ENCODE results near the gene KRT79.

The KRT79 gene

DNA sequence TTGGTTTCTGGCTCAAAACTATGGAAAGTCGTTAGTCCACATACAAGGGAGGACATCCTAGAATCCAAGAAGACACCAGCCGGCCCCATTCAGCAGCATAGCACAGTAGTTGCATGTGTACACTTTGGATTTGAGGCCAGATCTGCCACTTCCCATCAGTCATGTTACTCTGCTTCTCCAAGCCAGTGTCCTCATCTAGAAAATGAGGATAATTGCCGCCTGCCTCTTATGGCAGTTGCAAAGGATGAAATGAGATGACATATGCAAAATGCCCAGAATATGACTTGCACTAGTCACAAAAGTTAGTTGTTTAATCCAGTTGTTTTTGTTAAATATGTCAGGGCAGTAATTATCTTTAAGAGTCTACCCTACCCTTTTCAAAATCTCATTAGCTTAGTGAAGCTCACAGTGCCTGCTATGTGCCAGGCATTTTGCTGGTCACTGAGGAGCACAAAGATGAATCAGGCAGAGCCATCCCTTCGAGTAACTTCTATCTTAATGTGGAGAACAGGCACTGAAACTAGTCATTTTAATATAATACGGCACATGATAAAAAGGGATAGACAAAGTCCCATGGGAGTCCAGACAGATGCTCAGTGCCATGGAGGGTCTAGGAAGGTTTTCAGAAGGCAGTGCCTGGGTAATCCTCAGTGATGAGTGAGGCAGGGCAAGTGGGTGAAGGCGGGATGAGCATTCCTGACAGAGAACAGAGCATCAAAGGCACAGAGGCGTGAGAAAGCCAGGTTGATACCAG is 50.4 kb downstream of the KRT79 start:
- no peaks in the 10 kb centered on the region for H3K4me1 ChIP-seq (ENCODE audit: insufficient read depth, insufficient read length)
- H3K27me3 ChIP-seq (ENCODE audit: insufficient read depth, insufficient read length) = no peaks in the 10 kb centered on the region
- no peaks in the 10 kb centered on the region for H3K36me3 ChIP-seq (ENCODE audit: insufficient read depth, insufficient read length, low read length)
- TF ChIP-seq YY1 (IDR thresholded peaks at IDR 0.05; ENCODE audit: insufficient read depth, insufficient read length) (no peak), ZNF274 (IDR thresholded peaks at IDR 0.05; ENCODE audit: low read depth, low read length) (no peak), SUZ12 (IDR thresholded peaks at IDR 0.05; ENCODE audit: extremely low read depth, insufficient read depth, insufficient read length) (no peak)
- H3K9me3 ChIP-seq (ENCODE audit: insufficient read depth, low read length) = no peaks in the 10 kb centered on the region
- no peak for DNase-seq (ENCODE audit: low read depth, low spot score)
- no peak overlapping the region for H3K4me3 ChIP-seq (ENCODE audit: insufficient read length, low read depth)
- no peak overlapping the region for H3K9ac ChIP-seq (ENCODE audit: insufficient read length, low read depth)

DNA sequence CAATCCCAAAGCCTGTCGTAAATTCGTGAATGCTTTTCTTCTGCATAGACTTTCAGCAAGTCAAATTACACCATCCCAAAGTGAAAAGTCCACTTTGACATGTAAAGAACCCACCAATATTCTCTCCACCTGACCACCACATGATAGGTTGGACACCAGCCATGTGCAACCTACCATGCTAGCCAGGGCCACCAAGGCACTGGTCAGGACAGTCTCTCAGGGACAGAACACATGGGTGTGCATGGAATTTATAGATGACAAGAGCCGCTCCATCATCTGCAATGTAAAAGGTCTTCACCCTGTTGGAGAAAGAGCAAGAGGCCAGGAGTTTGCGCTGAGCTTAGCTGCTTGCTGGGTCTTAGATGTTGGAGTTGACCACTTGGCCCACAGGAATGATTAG is 51.6 kb downstream of the KRT79 start:
- no peak overlapping the region for H3K9ac ChIP-seq (ENCODE audit: insufficient read length, low read depth)
- H3K4me3 ChIP-seq (ENCODE audit: insufficient read length, low read depth) = no peak overlapping the region
- H3K9me3 ChIP-seq (ENCODE audit: insufficient read depth, low read length) = no peaks in the 10 kb centered on the region
- no peak for DNase-seq (ENCODE audit: low read depth, low spot score)
- TF ChIP-seq YY1 (IDR thresholded peaks at IDR 0.05; ENCODE audit: insufficient read depth, insufficient read length) (no peak), ZNF274 (IDR thresholded peaks at IDR 0.05; ENCODE audit: low read depth, low read length) (no peak), SUZ12 (IDR thresholded peaks at IDR 0.05; ENCODE audit: extremely low read depth, insufficient read depth, insufficient read length) (no peak)
- H3K27me3 ChIP-seq (ENCODE audit: insufficient read depth, insufficient read length) = no peaks in the 10 kb centered on the region
- H3K4me1 ChIP-seq (ENCODE audit: insufficient read depth, insufficient read length) = no peaks in the 10 kb centered on the region
- no peaks in the 10 kb centered on the region for H3K36me3 ChIP-seq (ENCODE audit: insufficient read depth, insufficient read length, low read length)

DNA sequence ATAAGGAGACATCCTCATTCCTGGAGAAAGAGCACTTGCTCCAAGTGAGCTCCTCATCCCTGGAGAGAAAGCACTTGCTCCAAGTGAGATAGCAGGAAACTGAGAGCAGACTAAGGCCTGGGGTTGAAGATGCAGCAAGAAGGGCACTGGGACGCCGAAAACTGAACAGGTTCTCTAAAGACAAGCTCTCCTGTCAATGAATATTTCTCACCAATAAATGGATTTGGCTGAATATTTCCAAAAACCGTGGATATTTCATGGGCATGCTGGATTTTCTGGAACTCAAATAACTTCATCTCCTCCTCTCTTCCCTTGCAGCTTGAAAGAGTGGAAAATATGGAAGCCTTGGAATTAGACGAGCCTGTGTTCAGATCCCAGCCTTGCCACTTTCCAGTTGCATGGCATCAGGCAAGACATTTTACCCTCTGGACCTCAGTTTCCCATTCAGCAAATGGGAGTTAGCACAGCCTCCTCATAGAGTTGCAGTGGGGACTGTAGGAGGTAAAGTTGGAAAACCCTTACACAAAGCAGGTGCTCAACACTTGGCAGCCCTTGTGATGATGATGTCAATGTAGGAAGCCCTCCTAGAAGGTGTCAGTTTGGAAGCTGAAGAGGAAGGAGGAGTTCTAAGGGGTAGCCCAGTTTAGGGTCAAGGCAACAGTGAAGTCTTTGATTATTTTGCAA is 52.6 kb downstream of the KRT79 start:
- H3K9ac ChIP-seq (ENCODE audit: insufficient read length, low read depth) = no peak overlapping the region
- H3K9me3 ChIP-seq (ENCODE audit: insufficient read depth, low read length) = no peaks in the 10 kb centered on the region
- no peaks in the 10 kb centered on the region for H3K27me3 ChIP-seq (ENCODE audit: insufficient read depth, insufficient read length)
- H3K4me1 ChIP-seq (ENCODE audit: insufficient read depth, insufficient read length) = no peaks in the 10 kb centered on the region
- TF ChIP-seq SUZ12 (IDR thresholded peaks at IDR 0.05; ENCODE audit: extremely low read depth, insufficient read depth, insufficient read length) = no peak
- TF ChIP-seq ZNF274 (IDR thresholded peaks at IDR 0.05; ENCODE audit: low read depth, low read length) = no peak
- no peak for TF ChIP-seq YY1 (IDR thresholded peaks at IDR 0.05; ENCODE audit: insufficient read depth, insufficient read length)
- DNase-seq (ENCODE audit: low read depth, low spot score) = no peak
- no peaks in the 10 kb centered on the region for H3K36me3 ChIP-seq (ENCODE audit: insufficient read depth, insufficient read length, low read length)
- no peak overlapping the region for H3K4me3 ChIP-seq (ENCODE audit: insufficient read length, low read depth)

DNA sequence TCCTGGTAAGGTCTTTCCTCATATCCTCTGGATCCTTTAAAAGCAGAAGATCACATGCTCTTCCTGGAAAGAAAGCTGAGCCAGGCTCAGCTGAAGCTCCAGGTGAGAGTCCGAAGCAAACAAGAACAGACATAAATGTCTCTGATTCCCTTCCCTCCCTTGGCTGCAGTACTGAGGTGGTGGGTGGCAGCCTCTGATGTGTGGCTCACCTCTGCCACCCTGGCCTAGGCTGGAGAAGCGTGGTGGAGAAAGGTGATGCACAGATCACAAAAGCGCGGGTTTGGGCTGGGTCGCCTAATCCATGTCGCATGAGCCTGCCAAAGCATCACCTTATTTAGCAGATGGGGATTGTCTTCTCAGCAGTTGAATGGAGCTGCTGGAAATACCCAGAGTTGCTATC is 54.2 kb downstream of the KRT79 start:
- Histone ChIP-seq H3K9me3 (ENCODE audit: insufficient read depth, low read length) (no peaks in the 10 kb centered on the region), H3K9ac (ENCODE audit: insufficient read length, low read depth) (no peak overlapping the region), H3K4me3 (ENCODE audit: insufficient read length, low read depth) (no peak overlapping the region), H3K36me3 (ENCODE audit: insufficient read depth, insufficient read length, low read length) (no peaks in the 10 kb centered on the region), H3K27me3 (ENCODE audit: insufficient read depth, insufficient read length) (no peaks in the 10 kb centered on the region), H3K4me1 (ENCODE audit: insufficient read depth, insufficient read length) (no peaks in the 10 kb centered on the region)
- TF ChIP-seq ZNF274 (IDR thresholded peaks at IDR 0.05; ENCODE audit: low read depth, low read length) (no peak), SUZ12 (IDR thresholded peaks at IDR 0.05; ENCODE audit: extremely low read depth, insufficient read depth, insufficient read length) (no peak), YY1 (IDR thresholded peaks at IDR 0.05; ENCODE audit: insufficient read depth, insufficient read length) (no peak)
- no peak for DNase-seq (ENCODE audit: low read depth, low spot score)

DNA sequence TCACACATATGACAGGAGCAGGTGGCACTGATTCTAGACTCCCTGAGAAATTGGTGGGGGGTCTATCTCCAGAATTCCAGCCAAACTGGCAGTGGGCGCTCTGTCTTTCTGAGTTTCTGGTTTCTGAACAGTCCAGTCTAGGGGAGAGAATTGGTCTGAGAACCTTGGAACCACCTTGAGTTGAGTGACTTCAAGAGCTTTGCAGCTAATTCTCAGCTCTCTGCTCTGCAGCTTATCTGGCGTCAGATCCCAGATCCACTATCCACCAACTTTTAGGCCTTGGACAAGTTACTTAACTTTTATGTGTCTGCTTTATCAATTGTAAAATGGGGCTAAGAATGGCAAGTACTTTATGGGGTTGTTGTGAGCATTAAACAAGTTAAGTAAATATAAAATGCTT is 55.3 kb downstream of the KRT79 start:
- no peaks in the 10 kb centered on the region for H3K9me3 ChIP-seq (ENCODE audit: insufficient read depth, low read length)
- no peak for DNase-seq (ENCODE audit: low read depth, low spot score)
- H3K4me3 ChIP-seq (ENCODE audit: insufficient read length, low read depth) = no peak overlapping the region
- no peak overlapping the region for H3K9ac ChIP-seq (ENCODE audit: insufficient read length, low read depth)
- H3K4me1 ChIP-seq (ENCODE audit: insufficient read depth, insufficient read length) = no peaks in the 10 kb centered on the region
- H3K36me3 ChIP-seq (ENCODE audit: insufficient read depth, insufficient read length, low read length) = no peaks in the 10 kb centered on the region
- TF ChIP-seq YY1 (IDR thresholded peaks at IDR 0.05; ENCODE audit: insufficient read depth, insufficient read length) (no peak), ZNF274 (IDR thresholded peaks at IDR 0.05; ENCODE audit: low read depth, low read length) (no peak), SUZ12 (IDR thresholded peaks at IDR 0.05; ENCODE audit: extremely low read depth, insufficient read depth, insufficient read length) (no peak)
- no peaks in the 10 kb centered on the region for H3K27me3 ChIP-seq (ENCODE audit: insufficient read depth, insufficient read length)

DNA sequence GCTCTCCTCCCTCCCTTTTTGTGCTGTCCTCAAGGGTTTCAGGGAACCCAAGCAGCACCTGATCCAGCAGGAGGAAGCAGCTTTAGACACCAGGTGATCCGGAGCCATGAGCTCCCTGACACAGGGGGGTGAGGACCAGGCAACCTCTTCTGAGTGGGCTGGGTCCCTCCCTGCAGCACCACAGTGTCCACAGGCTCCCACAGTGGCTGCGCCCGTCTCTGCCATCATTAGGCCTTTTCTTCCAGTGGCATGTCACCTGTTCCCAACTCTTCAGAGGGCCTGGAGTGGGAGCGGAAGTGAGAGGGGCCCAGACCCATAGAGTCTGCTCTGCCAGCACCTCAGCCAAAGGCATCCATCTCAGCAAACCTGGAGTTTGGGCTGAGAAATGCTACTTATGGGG is 56.5 kb downstream of the KRT79 start:
- Histone ChIP-seq H3K4me1 (ENCODE audit: insufficient read depth, insufficient read length) (no peaks in the 10 kb centered on the region), H3K36me3 (ENCODE audit: insufficient read depth, insufficient read length, low read length) (no peaks in the 10 kb centered on the region), H3K9me3 (ENCODE audit: insufficient read depth, low read length) (no peaks in the 10 kb centered on the region), H3K27me3 (ENCODE audit: insufficient read depth, insufficient read length) (peaks cover 2% of the 10 kb centered on the region), H3K4me3 (ENCODE audit: insufficient read length, low read depth) (no peak overlapping the region), H3K9ac (ENCODE audit: insufficient read length, low read depth) (no peak overlapping the region)
- TF ChIP-seq YY1 (IDR thresholded peaks at IDR 0.05; ENCODE audit: insufficient read depth, insufficient read length) = no peak
- TF ChIP-seq SUZ12 (IDR thresholded peaks at IDR 0.05; ENCODE audit: extremely low read depth, insufficient read depth, insufficient read length) = no peak
- no peak for TF ChIP-seq ZNF274 (IDR thresholded peaks at IDR 0.05; ENCODE audit: low read depth, low read length)
- no peak for DNase-seq (ENCODE audit: low read depth, low spot score)

DNA sequence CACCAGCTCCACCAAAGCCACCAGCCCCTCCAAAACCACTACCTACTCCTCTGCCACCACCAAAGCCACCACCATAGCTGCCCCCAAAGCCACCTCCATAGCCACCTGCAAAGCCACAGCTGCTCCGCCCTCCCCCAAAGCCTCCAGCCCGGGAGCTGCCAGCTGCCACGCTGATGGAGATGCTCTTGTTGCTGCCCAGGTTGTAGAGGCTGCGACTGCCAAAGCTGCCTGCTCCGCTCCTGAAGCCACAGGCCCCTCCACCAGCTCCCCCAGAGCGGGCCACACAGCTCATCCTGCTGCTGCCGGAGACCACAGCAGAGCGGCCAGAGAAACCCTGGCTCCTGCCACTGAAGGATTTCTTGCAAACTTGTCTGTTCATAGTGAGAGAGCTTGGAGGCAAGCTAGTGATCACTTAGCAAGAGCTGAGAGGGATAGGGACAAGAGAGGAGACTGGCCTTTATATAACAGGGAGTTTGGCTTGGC is 57.2 kb downstream of the KRT79 start, which contains the start of gene KRT76:
TSS of gene KRT76 (minus strand) at position 433 of the 483 bp plus-strand sequence. CDS start at position 379, 54 bp downstream.
- peaks cover 2% of the 10 kb centered on the region for H3K27me3 ChIP-seq (ENCODE audit: insufficient read depth, insufficient read length)

More for the DNA sequence above, 57.2 kb downstream of the KRT79 start, which contains the start of gene KRT76:
- Histone ChIP-seq H3K36me3 (ENCODE audit: insufficient read depth, insufficient read length, low read length) (no peaks in the 10 kb centered on the region), H3K9ac (ENCODE audit: insufficient read length, low read depth) (no peak within 1 kb of the TSS), H3K4me3 (ENCODE audit: insufficient read length, low read depth) (no peak within 1 kb of the TSS), H3K4me1 (ENCODE audit: insufficient read depth, insufficient read length) (no peaks in the 10 kb centered on the region), H3K9me3 (ENCODE audit: insufficient read depth, low read length) (no peaks in the 10 kb centered on the region)
- DNase-seq (ENCODE audit: low read depth, low spot score) = no peak
- TF ChIP-seq ZNF274 (IDR thresholded peaks at IDR 0.05; ENCODE audit: low read depth, low read length) = no peak
